RWPE2 (cell line): ENCODE results near the gene ESRRA.

Experiments
- ATAC-seq: fragments of 200-7000 bp; cut with Tn5 transposase; 3 replicates; pipeline ENCODE4 v1.9.1; 2021; ENCODE audit warnings: low read depth
- DNase-seq: peaks from one replicate; pipeline ENCODE4 v3.0.0-alpha.2; 2020; ENCODE audit warnings: low spot score
- H3K27ac ChIP-seq: fragments of 450-650 bp; 2 replicates; pipeline ENCODE4 v1.5.1; 2017; ENCODE audit warnings: mild to moderate bottlenecking; ENCODE audit not compliant: poor library complexity, severe bottlenecking
- H3K27me3 ChIP-seq: fragments of 250-450 bp; sonication (Bioruptor Pico); 2 replicates; pipeline ENCODE4 v1.5.1; 2021; ENCODE audit warnings: mild to moderate bottlenecking, moderate library complexity; ENCODE audit not compliant: insufficient read depth, poor library complexity, severe bottlenecking
- H3K36me3 ChIP-seq: fragments of 250-450 bp; sonication (Bioruptor Pico); 2 replicates; pipeline ENCODE4 v1.5.1; 2020; ENCODE audit warnings: low read depth, mild to moderate bottlenecking, moderate library complexity
- H3K4me1 ChIP-seq: fragments of 250-450 bp; sonication (Bioruptor Pico); 2 replicates; pipeline ENCODE4 v1.5.1; 2021; ENCODE audit warnings: mild to moderate bottlenecking, moderate library complexity; ENCODE audit not compliant: insufficient read depth, poor library complexity, severe bottlenecking
- H3K4me3 ChIP-seq: fragments of 250-450 bp; sonication (Bioruptor Pico); 2 replicates; pipeline ENCODE4 v1.5.1; 2021; ENCODE audit warnings: mild to moderate bottlenecking, moderate library complexity; ENCODE audit not compliant: severe bottlenecking
- H3K9me3 ChIP-seq: fragments of 250-450 bp; sonication (Bioruptor Pico); 2 replicates; pipeline ENCODE4 v1.5.1; 2021; ENCODE audit warnings: mild to moderate bottlenecking, moderate library complexity; ENCODE audit not compliant: severe bottlenecking
- TF ChIP-seq, protein P1 (sequence below): fragments of 450-650 bp; IDR thresholded peaks from one replicate; pipeline ENCODE4 v1.5.1; 2017; ENCODE audit warnings: mild to moderate bottlenecking, moderate library complexity; ENCODE audit not compliant: poor library complexity, severe bottlenecking

Gene ESRRA

GRCh38 chr11:64263947-64264317, 41.4 kb upstream of the ESRRA start:
- ATAC-seq, result no peak
- no peak overlapping the region for H3K27ac ChIP-seq
- no peaks in the 10 kb centered on the region for H3K9me3 ChIP-seq
- H3K27me3 ChIP-seq, result no peaks in the 10 kb centered on the region
- peaks cover 59% of the 10 kb centered on the region for H3K36me3 ChIP-seq
- no peak for DNase-seq
- TF ChIP-seq, protein P1, sequence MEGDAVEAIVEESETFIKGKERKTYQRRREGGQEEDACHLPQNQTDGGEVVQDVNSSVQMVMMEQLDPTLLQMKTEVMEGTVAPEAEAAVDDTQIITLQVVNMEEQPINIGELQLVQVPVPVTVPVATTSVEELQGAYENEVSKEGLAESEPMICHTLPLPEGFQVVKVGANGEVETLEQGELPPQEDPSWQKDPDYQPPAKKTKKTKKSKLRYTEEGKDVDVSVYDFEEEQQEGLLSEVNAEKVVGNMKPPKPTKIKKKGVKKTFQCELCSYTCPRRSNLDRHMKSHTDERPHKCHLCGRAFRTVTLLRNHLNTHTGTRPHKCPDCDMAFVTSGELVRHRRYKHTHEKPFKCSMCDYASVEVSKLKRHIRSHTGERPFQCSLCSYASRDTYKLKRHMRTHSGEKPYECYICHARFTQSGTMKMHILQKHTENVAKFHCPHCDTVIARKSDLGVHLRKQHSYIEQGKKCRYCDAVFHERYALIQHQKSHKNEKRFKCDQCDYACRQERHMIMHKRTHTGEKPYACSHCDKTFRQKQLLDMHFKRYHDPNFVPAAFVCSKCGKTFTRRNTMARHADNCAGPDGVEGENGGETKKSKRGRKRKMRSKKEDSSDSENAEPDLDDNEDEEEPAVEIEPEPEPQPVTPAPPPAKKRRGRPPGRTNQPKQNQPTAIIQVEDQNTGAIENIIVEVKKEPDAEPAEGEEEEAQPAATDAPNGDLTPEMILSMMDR, result no peak
- H3K4me3 ChIP-seq, result no peak overlapping the region
- peaks cover 22% of the 10 kb centered on the region for H3K4me1 ChIP-seq

- no peak for DNase-seq
- Histone ChIP-seq H3K36me3 (peaks cover 54% of the 10 kb centered on the region), H3K27ac (no peak overlapping the region)
Measured at GRCh38 chr11:64264371-64264852, 40.9 kb upstream of the ESRRA start.

DNA sequence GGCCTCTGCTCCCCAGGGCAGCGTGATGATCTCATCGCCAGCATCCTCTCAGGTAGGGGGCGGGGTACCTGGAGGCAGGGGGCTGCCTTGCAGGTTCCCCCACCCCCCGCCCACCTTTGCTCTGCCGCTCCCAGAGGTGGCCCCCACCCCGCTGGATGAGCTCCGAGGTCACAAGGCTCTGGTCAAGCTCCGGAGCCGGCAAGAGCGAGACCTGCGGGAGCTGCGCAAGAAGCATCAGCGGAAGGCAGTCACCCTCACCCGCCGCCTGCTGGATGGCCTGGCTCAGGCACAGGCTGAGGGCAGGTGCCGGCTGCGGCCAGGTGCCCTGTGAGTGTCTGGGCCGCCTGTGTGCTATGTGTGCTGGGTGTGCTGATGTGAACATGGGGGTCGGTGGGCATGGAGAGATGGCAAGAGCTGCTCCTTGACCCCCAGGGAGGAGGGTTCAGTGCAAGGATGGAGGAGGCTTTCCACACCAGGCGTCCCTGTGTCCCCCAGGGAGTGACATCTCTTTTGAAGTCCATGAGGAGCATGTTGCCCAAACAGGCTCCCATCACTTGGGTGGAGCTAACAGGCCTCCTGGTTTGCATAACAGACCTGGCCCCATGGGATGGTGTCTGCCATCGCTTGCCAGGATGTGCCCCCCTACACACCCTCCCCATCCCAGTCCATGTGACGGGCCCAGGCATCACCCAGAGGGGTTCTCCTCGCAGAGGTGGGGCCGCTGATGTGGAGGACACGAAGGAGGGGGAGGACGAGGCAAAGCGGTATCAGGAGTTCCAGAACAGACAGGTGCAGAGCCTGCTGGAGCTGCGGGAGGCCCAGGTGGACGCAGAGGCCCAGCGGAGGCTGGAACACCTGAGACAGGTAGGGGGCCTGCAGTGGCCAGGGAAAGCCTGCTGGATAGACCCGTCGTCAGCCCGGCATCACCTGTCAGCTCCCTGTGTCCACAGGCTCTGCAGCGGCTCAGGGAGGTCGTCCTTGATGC, 39.9 kb upstream of the ESRRA start:
- H3K4me3 ChIP-seq, result no peak overlapping the region
- DNase-seq (no peak), ATAC-seq (no peak)
- H3K9me3 ChIP-seq, result no peaks in the 10 kb centered on the region
- no peak overlapping the region for H3K27ac ChIP-seq
- TF ChIP-seq, protein P1, result no peak
- H3K27me3 ChIP-seq, result no peaks in the 10 kb centered on the region
- peaks cover 24% of the 10 kb centered on the region for H3K4me1 ChIP-seq
- peaks cover 44% of the 10 kb centered on the region for H3K36me3 ChIP-seq

More at GRCh38 chr11:64264371-64264852, 40.9 kb upstream of the ESRRA start:
- ATAC-seq, result no peak
- no peaks in the 10 kb centered on the region for H3K9me3 ChIP-seq
- H3K4me1 ChIP-seq, result peaks cover 24% of the 10 kb centered on the region
- TF ChIP-seq, protein P1, result no peak
- H3K27me3 ChIP-seq, result no peaks in the 10 kb centered on the region
- H3K4me3 ChIP-seq, result no peak overlapping the region

DNA sequence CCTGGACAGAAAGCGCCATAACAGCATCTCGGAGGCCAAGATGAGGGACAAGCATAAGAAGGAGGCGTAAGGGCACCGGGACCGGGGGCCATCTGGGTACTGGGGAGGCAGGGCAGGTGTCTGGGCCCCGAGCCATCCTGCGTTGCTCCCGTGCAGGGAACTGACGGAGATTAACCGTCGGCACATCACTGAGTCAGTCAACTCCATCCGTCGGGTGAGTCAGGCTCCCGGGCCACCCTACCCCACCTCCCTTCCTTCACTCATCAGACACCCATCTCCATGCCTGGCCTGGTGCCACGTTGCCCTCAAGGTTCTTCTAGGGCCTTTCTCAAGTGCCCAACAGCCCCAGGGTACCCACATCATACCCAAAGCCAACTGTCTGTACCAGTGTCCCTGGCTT, 39.0 kb upstream of the ESRRA start:
- Histone ChIP-seq H3K27me3 (no peaks in the 10 kb centered on the region), H3K4me3 (no peak overlapping the region), H3K4me1 (peaks cover 24% of the 10 kb centered on the region), H3K9me3 (no peaks in the 10 kb centered on the region), H3K36me3 (peaks cover 44% of the 10 kb centered on the region), H3K27ac (peak overlapping the region; percentile 92)
- no peak for DNase-seq
- TF ChIP-seq, protein P1, result no peak
- ATAC-seq, result no peak
